Lower leg skin (tissue), 3 donors: ENCODE measurements around the gene HSP90B1.

Experiments
- POLR2A ChIP-seq, 2 donors: fragments of 450-650 bp; IDR thresholded peaks; one replicate each; pipeline ENCODE4 v1.6.1; 2016 to 2017; ENCODE audit warnings: antibody characterized with exemption in 2 of 2, mild to moderate bottlenecking in 1 of 2, moderate library complexity in 1 of 2
- TF ChIP-seq, protein P1 (sequence below), 3 donors: fragments of 450-650 bp; IDR thresholded peaks; one replicate each; pipeline ENCODE4 v1.5.1; 2016; ENCODE audit warnings: antibody characterized with exemption in 3 of 3, mild to moderate bottlenecking in 3 of 3, moderate library complexity in 2 of 3

DNA sequence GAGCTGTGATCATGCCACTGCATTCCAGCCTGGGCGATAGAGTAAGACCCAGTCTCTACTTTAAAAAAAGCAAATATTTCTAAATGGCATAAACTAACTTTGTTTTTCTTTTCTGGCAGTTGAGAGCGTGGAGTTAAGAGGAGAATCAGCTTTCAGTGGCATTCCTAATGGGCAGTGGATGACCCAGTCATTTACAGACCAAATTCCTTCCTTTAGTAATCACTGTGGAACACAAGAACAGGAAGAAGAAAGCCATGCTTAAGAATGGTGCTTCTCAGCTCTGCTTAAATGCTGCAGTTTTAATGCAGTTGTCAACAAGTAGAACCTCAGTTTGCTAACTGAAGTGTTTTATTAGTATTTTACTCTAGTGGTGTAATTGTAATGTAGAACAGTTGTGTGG is 56.6 kb downstream of the HSP90B1 start:
- TF ChIP-seq, protein P1, sequence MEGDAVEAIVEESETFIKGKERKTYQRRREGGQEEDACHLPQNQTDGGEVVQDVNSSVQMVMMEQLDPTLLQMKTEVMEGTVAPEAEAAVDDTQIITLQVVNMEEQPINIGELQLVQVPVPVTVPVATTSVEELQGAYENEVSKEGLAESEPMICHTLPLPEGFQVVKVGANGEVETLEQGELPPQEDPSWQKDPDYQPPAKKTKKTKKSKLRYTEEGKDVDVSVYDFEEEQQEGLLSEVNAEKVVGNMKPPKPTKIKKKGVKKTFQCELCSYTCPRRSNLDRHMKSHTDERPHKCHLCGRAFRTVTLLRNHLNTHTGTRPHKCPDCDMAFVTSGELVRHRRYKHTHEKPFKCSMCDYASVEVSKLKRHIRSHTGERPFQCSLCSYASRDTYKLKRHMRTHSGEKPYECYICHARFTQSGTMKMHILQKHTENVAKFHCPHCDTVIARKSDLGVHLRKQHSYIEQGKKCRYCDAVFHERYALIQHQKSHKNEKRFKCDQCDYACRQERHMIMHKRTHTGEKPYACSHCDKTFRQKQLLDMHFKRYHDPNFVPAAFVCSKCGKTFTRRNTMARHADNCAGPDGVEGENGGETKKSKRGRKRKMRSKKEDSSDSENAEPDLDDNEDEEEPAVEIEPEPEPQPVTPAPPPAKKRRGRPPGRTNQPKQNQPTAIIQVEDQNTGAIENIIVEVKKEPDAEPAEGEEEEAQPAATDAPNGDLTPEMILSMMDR (IDR thresholded peaks at IDR 0.05) = no peak
- no peak for TF ChIP-seq POLR2A (IDR thresholded peaks at IDR 0.05)
